ENCODE results near the gene ZBTB20. TPM values are rescaled to one million over a fixed set of nuclear protein-coding genes. Genes with fewer than 3 reads are reported as not detected.

The ZBTB20 gene
- total and polyA plus RNA-seq, 2 donors (not counting 1 experiment from before 2014, with no cell fraction given), result 4.0 to 22.5 TPM

DNA sequence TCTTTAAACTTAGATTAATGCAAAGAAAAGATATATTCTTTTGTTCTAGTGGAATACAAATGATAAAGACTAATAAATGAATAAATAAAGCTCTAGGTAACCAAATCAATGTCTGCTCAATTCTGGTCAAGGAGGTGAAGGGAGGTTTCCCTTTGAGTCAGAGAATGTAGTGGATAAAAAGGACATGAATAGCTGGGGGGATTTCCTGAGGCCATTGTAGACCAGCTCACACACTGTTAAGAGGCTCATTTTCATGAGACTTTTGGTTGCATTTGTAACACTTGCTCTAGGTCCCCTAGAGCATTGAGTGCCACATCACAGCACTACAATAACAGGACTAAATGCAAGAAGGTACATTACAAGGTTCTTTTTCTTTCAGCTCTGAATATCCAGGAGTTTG lies 682.5 kb downstream of the ZBTB20 start:
- H2AFZ ChIP-seq (ENCODE audit: low read length), result no peak overlapping the region
- H3K36me3 ChIP-seq (ENCODE audit: control insufficient read depth, insufficient read depth, low read length), result no peaks in the 10 kb centered on the region
- H3K9me3 ChIP-seq (ENCODE audit: control insufficient read depth, insufficient read depth, low read depth, low read length), result no peaks in the 10 kb centered on the region
- no peak overlapping the region for H3K27ac ChIP-seq (ENCODE audit: insufficient read depth, low read length)
- no peak overlapping the region for H3K4me2 ChIP-seq (ENCODE audit: extremely low read depth, insufficient read depth, low read length)
- no peaks in the 10 kb centered on the region for H3K27me3 ChIP-seq (ENCODE audit: control insufficient read depth, insufficient read depth, low read length)
- H3K9ac ChIP-seq (ENCODE audit: insufficient read depth, low read length), result no peak overlapping the region
- no peak for DNase-seq (ENCODE audit: low read depth in 2 of 2)
- H4K20me1 ChIP-seq (ENCODE audit: control insufficient read depth, extremely low read depth, insufficient read depth, low read length), result no peaks in the 10 kb centered on the region
- no peak for TF ChIP-seq EZH2 (IDR thresholded peaks at IDR 0.05; ENCODE audit: low read length, missing control alignments)
- TF ChIP-seq, protein P1, sequence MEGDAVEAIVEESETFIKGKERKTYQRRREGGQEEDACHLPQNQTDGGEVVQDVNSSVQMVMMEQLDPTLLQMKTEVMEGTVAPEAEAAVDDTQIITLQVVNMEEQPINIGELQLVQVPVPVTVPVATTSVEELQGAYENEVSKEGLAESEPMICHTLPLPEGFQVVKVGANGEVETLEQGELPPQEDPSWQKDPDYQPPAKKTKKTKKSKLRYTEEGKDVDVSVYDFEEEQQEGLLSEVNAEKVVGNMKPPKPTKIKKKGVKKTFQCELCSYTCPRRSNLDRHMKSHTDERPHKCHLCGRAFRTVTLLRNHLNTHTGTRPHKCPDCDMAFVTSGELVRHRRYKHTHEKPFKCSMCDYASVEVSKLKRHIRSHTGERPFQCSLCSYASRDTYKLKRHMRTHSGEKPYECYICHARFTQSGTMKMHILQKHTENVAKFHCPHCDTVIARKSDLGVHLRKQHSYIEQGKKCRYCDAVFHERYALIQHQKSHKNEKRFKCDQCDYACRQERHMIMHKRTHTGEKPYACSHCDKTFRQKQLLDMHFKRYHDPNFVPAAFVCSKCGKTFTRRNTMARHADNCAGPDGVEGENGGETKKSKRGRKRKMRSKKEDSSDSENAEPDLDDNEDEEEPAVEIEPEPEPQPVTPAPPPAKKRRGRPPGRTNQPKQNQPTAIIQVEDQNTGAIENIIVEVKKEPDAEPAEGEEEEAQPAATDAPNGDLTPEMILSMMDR (conservative IDR thresholded peaks at IDR 0.05 in 1 of 2, IDR thresholded peaks at IDR 0.05 in 1 of 2; ENCODE audit: low read depth in 1 of 2, low read length in 2 of 2), result no peak
- H3K4me1 ChIP-seq (ENCODE audit: control insufficient read depth, extremely low read depth, insufficient read depth, low read length), result no peaks in the 10 kb centered on the region
- no peaks in the 10 kb centered on the region for H3K79me2 ChIP-seq (ENCODE audit: control insufficient read depth, insufficient read depth, low read length)
- H3K4me3 ChIP-seq (replicated peaks in 1 of 4; ENCODE audit: control extremely low read depth in 1 of 4, insufficient read depth in 1 of 4, low read depth in 3 of 4, low read length in 4 of 4), result no peak overlapping the region

DNA sequence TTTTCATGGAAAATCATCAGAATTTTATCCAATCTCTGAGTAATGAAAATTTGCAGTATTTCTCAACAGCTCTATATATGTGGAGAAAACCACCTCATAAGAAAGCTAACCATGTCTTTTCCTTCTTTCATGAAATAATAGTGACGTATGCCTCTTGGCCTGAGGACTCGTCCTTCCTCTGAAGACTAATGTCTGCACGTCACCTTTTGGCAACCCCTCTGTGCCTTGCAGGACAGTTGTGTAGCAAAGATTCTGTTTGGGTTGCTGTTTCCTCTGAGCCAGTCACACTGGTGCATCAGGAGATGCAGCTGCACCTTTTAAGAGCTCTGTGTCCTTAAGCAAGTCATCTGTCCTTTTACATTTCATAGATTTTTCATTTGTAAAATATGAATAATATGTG lies 684.3 kb downstream of the ZBTB20 start:
- DNase-seq (ENCODE audit: low read depth in 2 of 2), result no peak
- no peak overlapping the region for H3K27ac ChIP-seq (ENCODE audit: insufficient read depth, low read length)
- H3K4me3 ChIP-seq (replicated peaks in 1 of 4; ENCODE audit: control extremely low read depth in 1 of 4, insufficient read depth in 1 of 4, low read depth in 3 of 4, low read length in 4 of 4), result no peak overlapping the region
- H4K20me1 ChIP-seq (ENCODE audit: control insufficient read depth, extremely low read depth, insufficient read depth, low read length), result no peaks in the 10 kb centered on the region
- H3K9me3 ChIP-seq (ENCODE audit: control insufficient read depth, insufficient read depth, low read depth, low read length), result no peaks in the 10 kb centered on the region
- H3K79me2 ChIP-seq (ENCODE audit: control insufficient read depth, insufficient read depth, low read length), result no peaks in the 10 kb centered on the region
- TF ChIP-seq, protein P1 (conservative IDR thresholded peaks at IDR 0.05 in 1 of 2, IDR thresholded peaks at IDR 0.05 in 1 of 2; ENCODE audit: low read depth in 1 of 2, low read length in 2 of 2), result no peak
- no peak for TF ChIP-seq EZH2 (IDR thresholded peaks at IDR 0.05; ENCODE audit: low read length, missing control alignments)
- no peaks in the 10 kb centered on the region for H3K36me3 ChIP-seq (ENCODE audit: control insufficient read depth, insufficient read depth, low read length)
- H3K4me2 ChIP-seq (ENCODE audit: extremely low read depth, insufficient read depth, low read length), result no peak overlapping the region
- no peak overlapping the region for H2AFZ ChIP-seq (ENCODE audit: low read length)
- H3K9ac ChIP-seq (ENCODE audit: insufficient read depth, low read length), result no peak overlapping the region
- H3K27me3 ChIP-seq (ENCODE audit: control insufficient read depth, insufficient read depth, low read length), result no peaks in the 10 kb centered on the region
- H3K4me1 ChIP-seq (ENCODE audit: control insufficient read depth, extremely low read depth, insufficient read depth, low read length), result no peaks in the 10 kb centered on the region

DNA sequence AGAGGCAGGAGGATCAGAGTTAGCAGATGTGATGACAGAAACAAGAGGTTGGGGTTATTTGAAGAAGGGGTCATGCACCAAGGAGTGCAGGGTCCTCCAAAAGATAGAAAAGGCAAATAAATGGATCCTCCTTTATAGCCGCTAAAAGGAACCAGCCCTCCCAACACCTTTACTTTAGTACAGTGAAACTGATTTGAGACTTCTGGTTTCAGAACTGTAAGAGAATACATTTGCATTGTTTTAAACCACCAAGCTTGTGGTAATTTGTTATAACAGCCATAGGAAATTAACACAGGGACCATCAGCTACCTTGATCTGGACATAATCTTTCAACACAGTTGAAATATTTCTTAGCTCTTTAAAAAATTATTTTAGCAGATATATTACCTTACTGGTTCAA lies 686.6 kb downstream of the ZBTB20 start:
- H3K4me1 ChIP-seq (ENCODE audit: control insufficient read depth, extremely low read depth, insufficient read depth, low read length), result no peaks in the 10 kb centered on the region
- no peak for DNase-seq (ENCODE audit: low read depth in 2 of 2)
- TF ChIP-seq, protein P1 (conservative IDR thresholded peaks at IDR 0.05 in 1 of 2, IDR thresholded peaks at IDR 0.05 in 1 of 2; ENCODE audit: low read depth in 1 of 2, low read length in 2 of 2), result no peak
- TF ChIP-seq EZH2 (IDR thresholded peaks at IDR 0.05; ENCODE audit: low read length, missing control alignments), result no peak
- no peak overlapping the region for H3K4me2 ChIP-seq (ENCODE audit: extremely low read depth, insufficient read depth, low read length)
- H4K20me1 ChIP-seq (ENCODE audit: control insufficient read depth, extremely low read depth, insufficient read depth, low read length), result no peaks in the 10 kb centered on the region
- H3K27me3 ChIP-seq (ENCODE audit: control insufficient read depth, insufficient read depth, low read length), result no peaks in the 10 kb centered on the region
- H3K79me2 ChIP-seq (ENCODE audit: control insufficient read depth, insufficient read depth, low read length), result no peaks in the 10 kb centered on the region
- no peaks in the 10 kb centered on the region for H3K9me3 ChIP-seq (ENCODE audit: control insufficient read depth, insufficient read depth, low read depth, low read length)
- H3K36me3 ChIP-seq (ENCODE audit: control insufficient read depth, insufficient read depth, low read length), result no peaks in the 10 kb centered on the region
- H2AFZ ChIP-seq (ENCODE audit: low read length), result no peak overlapping the region
- no peak overlapping the region for H3K4me3 ChIP-seq (replicated peaks in 1 of 4; ENCODE audit: control extremely low read depth in 1 of 4, insufficient read depth in 1 of 4, low read depth in 3 of 4, low read length in 4 of 4)
- no peak overlapping the region for H3K27ac ChIP-seq (ENCODE audit: insufficient read depth, low read length)
- H3K9ac ChIP-seq (ENCODE audit: insufficient read depth, low read length), result no peak overlapping the region
